Spinal cord (tissue), 10 donors: ENCODE results near the gene VSIG4. TPM values are rescaled to one million over a fixed set of nuclear protein-coding genes. Genes with fewer than 3 reads are reported as not detected.

Source experiments
- DNase-seq, 6 donors: peaks; one replicate each; pipeline versions ENCODE4 v3.0.0 to v3.0.0-alpha.2; 2013 to 2015; ENCODE audit warnings: low spot score in 6 of 6, low read depth in 4 of 6
- H3K27ac ChIP-seq: one replicate; pipeline ENCODE4 v1.5.1; 2013; ENCODE audit warnings: low read depth, low read length, control low read depth
- H3K27me3 ChIP-seq: one replicate; pipeline ENCODE4 v1.6.1; 2013; ENCODE audit warnings: low read length; ENCODE audit not compliant: control insufficient read depth, insufficient read depth
- H3K36me3 ChIP-seq: one replicate; pipeline ENCODE4 v1.6.1; 2013; ENCODE audit warnings: low read length; ENCODE audit not compliant: control insufficient read depth, insufficient read depth
- H3K4me1 ChIP-seq: one replicate; pipeline ENCODE4 v1.6.1; 2013; ENCODE audit warnings: low read length; ENCODE audit not compliant: control insufficient read depth, insufficient read depth
- H3K4me3 ChIP-seq: one replicate; pipeline ENCODE4 v1.5.1; 2013; ENCODE audit warnings: low read depth, low read length, control low read depth
- H3K9me3 ChIP-seq: one replicate; pipeline ENCODE4 v1.6.1; 2013; ENCODE audit warnings: low read length; ENCODE audit not compliant: control insufficient read depth, insufficient read depth
- WGBS: methylation state at CpG from one replicate; pipeline ENCODE4 v1.1.5; 2013; ENCODE audit warnings: missing lambda C conversion rate; ENCODE audit not compliant: insufficient coverage; 5-methylcytosine and 5-hydroxymethylcytosine counted together
- polyA plus RNA-seq, 2 donors: library from polyadenylated mRNA; unstranded; fragments of 120-200 nt; gene quantifications; one replicate each; pipeline ENCODE4 v1.2.1, GENCODE V29; 2013; ENCODE audit not compliant: insufficient read length in 2 of 2
- total RNA-seq, 2 donors: library from RNA; depleted of rRNA in 1 of 2; stranded (reverse); fragments of 120-200 nt in 1 of 2; fragments of >200 nt in 1 of 2; gene quantifications; one replicate each; pipeline versions ENCODE4 v1.2.3 to v1.2.4, GENCODE V29; 2013 to 2014
- donor health status: healthy.

The VSIG4 gene
- total and polyA plus RNA-seq, 4 donors: 16.8 to 29.8 (median 25.4) TPM

DNA sequence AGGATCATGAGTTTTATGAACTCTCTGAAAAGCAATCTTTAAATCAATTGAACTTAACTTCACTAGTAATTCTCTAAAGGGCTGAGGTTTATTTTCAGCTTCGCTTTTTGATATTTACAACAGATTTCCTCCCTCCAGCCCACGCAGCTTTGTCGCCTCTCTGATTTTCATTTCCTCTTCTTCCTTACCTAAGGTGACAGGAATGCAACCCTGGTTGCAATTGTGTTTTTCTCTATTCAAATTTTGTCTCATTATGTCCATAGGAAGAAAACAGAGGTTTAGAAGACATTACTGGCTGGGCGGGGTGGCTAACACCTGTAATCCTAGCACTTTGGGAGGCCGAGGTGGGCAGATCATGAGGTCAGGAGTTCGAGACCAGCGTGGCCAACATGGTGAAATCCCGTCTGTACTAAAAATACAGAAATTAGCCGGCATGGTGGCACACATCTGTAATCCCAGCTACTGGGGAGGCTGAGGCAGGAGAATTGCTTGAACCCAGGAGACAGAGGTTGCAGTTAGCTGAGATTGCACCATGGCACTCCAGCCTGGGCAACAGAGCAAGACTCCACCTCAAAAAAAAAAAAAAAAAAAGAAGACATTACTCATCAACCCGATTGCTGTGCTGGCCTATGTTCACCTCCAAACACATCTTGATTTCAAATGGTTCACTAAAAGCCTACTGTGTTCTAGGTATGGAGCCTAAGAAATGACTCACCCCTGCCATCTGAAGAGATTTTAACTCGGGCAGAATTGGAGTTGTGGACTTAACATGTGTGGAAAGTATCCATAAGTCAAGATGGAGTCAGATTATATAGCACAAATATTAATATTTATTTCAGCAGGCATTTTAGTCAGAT, 36.8 kb downstream of the VSIG4 start:
- Histone ChIP-seq H3K4me1 (no peaks in the 10 kb centered on the region), H3K4me3 (no peak overlapping the region), H3K27ac (no peak overlapping the region), H3K27me3 (no peaks in the 10 kb centered on the region), H3K9me3 (no peaks in the 10 kb centered on the region), H3K36me3 (no peaks in the 10 kb centered on the region)
- DNase-seq: no peak
- 75% methylated on average over 6 of the region's 11 CpGs for WGBS

DNA sequence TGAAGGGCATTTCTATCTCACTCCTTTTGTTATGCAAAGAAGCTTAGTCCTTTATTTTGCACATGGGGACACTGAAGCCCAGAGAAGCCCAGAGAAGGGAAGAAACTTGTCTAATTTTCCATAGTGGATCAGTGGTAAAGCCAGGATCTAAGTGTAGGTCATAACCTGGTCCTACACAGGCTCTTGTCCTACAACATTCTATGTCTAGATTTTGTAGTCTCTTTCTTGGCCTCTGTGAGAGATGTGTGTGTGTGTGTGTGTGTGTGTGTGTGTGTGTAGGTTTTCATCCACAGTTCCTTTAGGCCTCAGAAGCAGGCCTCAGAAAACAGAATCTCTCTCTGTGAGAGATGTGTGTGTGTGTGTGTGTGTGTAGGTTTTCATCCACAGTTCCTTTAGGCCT, 38.3 kb downstream of the VSIG4 start:
- no peaks in the 10 kb centered on the region for H3K9me3 ChIP-seq
- DNase-seq: no peak
- no peaks in the 10 kb centered on the region for H3K27me3 ChIP-seq
- H3K27ac ChIP-seq: no peak overlapping the region
- no peaks in the 10 kb centered on the region for H3K36me3 ChIP-seq
- no peaks in the 10 kb centered on the region for H3K4me1 ChIP-seq
- no peak overlapping the region for H3K4me3 ChIP-seq

DNA sequence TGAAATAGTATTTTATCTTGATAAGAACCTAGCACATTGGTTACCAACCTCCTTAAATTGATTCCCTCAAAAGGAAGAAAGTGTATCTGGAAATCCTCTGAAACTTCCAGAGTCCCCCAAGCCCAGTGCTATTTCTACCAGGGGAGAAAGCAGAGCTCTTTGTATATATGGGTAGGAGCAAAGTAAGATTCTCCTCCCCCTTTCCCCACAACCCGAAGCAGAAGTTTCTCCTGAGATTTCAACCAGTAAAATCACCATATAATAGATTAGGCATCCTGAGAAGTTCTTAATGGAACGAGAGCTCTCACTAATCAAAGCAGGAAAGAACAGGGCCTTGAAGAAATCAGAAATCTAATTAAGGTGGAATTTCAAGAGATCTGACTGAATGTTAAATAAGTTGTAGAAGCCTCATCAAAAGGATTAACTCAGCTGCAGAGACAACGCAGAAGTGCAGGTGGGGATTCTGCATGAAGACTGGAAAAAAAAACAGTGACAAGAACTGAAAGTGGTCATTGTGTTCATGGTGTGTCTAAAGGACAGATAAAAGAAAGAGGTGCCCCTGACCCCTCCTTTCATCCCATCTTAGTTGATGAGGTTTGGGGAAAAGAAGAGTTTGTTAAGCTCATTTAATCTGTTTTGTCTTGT, 39.1 kb downstream of the VSIG4 start:
- Histone ChIP-seq H3K27me3 (no peaks in the 10 kb centered on the region), H3K27ac (no peak overlapping the region), H3K36me3 (no peaks in the 10 kb centered on the region), H3K9me3 (no peaks in the 10 kb centered on the region), H3K4me3 (no peak overlapping the region), H3K4me1 (no peaks in the 10 kb centered on the region)
- 83% methylated on average over 1 of the region's 3 CpGs for WGBS
- no peak for DNase-seq

DNA sequence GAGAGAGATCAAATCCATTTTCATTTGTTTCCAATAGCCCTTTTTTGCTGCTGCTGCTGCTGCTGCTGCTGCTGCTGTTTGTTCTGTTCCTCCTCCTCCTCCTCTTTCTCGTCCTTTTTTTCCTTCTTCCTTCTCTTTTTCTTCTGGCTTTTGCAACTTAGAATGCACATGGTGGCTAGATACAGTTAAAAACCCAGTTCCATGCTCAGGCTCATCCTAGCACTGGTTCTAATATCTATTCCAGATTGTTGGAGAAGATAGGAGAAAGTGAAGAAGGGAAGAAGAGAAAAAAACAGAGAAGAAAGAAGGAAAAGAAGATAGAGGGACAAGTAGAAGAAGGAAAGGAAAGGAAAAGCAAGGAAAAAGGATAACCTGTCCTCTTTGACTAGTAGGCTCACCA, 39.7 kb downstream of the VSIG4 start:
- H3K4me1 ChIP-seq: no peaks in the 10 kb centered on the region
- H3K9me3 ChIP-seq: no peaks in the 10 kb centered on the region
- no peak overlapping the region for H3K4me3 ChIP-seq
- 33% methylated on average over 1 of the region's 1 CpG for WGBS
- no peak overlapping the region for H3K27ac ChIP-seq
- DNase-seq: no peak
- no peaks in the 10 kb centered on the region for H3K27me3 ChIP-seq
- H3K36me3 ChIP-seq: no peaks in the 10 kb centered on the region

GRCh38 chrX:65999563-66000148, 40.2 kb downstream of the VSIG4 start:
- no peaks in the 10 kb centered on the region for H3K27me3 ChIP-seq
- H3K9me3 ChIP-seq: no peaks in the 10 kb centered on the region
- no peaks in the 10 kb centered on the region for H3K36me3 ChIP-seq
- no peaks in the 10 kb centered on the region for H3K4me1 ChIP-seq
- H3K4me3 ChIP-seq: no peak overlapping the region
- no peak for DNase-seq
- WGBS: 33% methylated on average over 1 of the region's 1 CpG
- no peak overlapping the region for H3K27ac ChIP-seq

DNA sequence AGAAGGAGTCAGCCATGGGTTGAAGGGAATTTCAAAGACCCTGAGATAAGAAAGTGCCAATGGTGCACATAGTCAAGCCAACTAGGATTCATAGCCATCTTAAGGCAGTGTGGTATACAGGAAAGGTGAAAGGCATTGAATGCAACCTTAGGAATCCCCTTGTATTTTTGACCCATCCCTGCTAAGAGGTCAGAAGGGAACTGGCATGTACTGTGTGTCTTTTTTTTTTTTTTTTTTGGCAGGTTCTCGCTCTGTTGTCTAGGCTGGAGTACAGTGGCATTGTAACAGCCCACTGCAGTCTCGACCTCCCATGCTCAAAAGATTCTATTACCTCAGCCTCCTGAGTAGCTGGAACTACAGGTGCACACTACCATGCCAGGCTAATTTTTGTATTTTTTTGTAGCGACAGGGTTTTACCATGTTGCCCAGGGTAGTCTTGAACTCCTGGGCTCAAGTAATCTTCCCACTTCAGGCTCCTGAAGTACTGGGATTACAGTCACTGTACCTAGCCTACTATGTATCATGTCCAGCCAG, 40.8 kb downstream of the VSIG4 start:
- no peak for DNase-seq
- 79% methylated on average over 2 of the region's 3 CpGs for whole genome bisulfite sequencing
- no peaks in the 10 kb centered on the region for H3K4me1 ChIP-seq

DNA sequence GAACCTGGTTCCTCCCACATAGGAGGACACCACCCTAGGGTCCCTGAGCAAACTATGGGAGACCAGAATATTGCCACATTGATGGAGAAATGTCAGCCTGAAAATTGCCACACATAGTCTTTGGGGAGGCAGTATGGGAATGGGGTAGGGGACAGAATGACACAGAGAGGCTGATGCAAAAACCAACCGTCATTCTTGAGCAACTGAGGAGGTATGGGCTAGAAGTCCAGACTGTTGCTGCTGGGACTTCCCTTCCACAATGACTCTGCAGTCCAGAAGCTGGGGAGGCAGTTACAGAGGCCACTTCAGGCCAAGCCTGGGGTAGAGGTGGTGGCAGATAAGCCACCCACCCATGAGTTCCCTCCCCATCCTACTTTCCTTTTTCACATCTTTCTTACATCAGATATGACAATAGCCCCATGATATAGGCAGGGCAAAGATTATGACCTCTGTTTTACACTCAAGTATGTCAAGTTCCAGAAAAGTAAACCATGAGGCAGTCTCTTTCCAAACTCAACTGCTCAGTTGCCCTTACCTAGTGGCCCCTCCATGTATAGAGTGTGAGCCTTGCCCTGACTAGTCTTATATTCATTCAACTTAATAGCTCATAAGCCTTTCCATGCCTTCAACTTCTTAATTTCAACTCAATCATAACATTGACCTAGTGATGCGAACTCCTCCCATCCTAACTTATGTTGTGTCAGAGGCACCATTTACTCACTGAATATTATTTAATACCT, 41.7 kb downstream of the VSIG4 start:
- WGBS: 58% methylated on average over 2 of the region's 2 CpGs
- no peak for DNase-seq
- H3K27me3 ChIP-seq: no peaks in the 10 kb centered on the region
- no peak overlapping the region for H3K4me3 ChIP-seq
- H3K27ac ChIP-seq: no peak overlapping the region
- no peaks in the 10 kb centered on the region for H3K4me1 ChIP-seq
- H3K36me3 ChIP-seq: no peaks in the 10 kb centered on the region
- H3K9me3 ChIP-seq: no peaks in the 10 kb centered on the region

More for the DNA sequence above, 40.8 kb downstream of the VSIG4 start:
- Histone ChIP-seq H3K36me3 (no peaks in the 10 kb centered on the region), H3K27me3 (no peaks in the 10 kb centered on the region), H3K27ac (no peak overlapping the region), H3K9me3 (no peaks in the 10 kb centered on the region), H3K4me3 (no peak overlapping the region)

DNA sequence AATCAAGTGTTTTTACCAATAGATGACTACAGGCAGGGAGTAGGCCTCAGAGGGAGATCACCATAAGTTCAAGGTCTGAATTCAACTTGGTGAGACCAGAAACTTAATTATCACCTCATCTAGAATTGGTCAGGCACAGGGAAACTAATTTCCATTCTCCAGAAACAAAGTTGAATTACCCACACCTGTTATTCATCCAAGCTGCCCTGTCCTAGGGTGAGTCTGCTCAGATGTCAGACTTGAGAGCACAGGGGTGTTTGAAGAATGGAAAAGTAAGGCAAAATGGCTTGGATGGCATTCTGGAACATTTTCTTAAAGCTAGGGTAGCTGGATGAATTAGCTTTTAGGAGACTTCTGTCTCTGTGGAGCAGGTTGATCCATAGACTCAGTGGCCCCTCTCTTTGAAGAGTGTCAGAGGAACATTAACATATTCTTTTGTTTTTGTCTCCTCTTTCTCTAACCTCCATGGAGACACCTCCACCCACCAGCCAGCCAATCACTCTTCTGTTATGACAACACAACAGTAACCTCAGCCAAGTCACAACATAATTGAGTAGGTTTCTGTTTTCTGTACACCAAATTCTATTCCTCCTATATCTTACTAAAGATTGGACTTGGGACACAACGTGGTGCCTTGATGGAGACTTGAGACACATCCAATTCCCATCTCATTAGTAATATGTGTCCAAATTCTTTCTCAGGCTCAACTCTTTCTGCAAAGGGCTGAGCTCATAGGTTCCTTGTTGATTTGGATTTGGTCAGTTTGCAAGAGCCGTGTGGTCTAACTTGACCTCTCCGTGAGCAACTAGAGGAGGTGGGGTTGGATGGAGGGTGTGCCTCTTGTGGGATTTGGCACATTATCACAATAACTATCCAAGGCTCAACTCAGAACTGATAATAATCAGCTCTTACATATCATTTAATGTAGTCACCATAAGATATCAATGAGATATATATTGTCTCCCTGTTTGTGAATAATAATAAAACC, 45.1 kb downstream of the VSIG4 start:
- Histone ChIP-seq H3K4me3 (no peak overlapping the region), H3K36me3 (no peaks in the 10 kb centered on the region), H3K9me3 (no peaks in the 10 kb centered on the region), H3K4me1 (no peaks in the 10 kb centered on the region), H3K27ac (no peak overlapping the region), H3K27me3 (no peaks in the 10 kb centered on the region)
- no CpG with 5 or more reads among the region's 3 CpGs for WGBS
- DNase-seq: no peak
